Lower leg skin (tissue), 4 donors: ENCODE measurements around the gene GPR39. TPM values are rescaled to one million over a fixed set of nuclear protein-coding genes. Genes with fewer than 3 reads are reported as not detected.
"Not testable (repeated sequence)": the region's sequence is repeated elsewhere in the genome, so short reads cannot be mapped to it uniquely, and the experiment has no call there.

ENCODE experiments used
- DNase-seq, 2 donors: peaks; one replicate each; pipeline ENCODE4 v3.0.0-alpha.2; 2019; ENCODE audit warnings: low spot score in 2 of 2
- H3K4me3 ChIP-seq: fragments of 200-600 bp; sonication (generic); 2 replicates; pipeline ENCODE4 v1.5.1; 2017; ENCODE audit warnings: mild to moderate bottlenecking, low read depth; ENCODE audit not compliant: poor library complexity, severe bottlenecking
- POLR2A ChIP-seq, 2 donors: fragments of 450-650 bp; IDR thresholded peaks; one replicate each; pipeline ENCODE4 v1.6.1; 2016 to 2017; ENCODE audit warnings: antibody characterized with exemption in 2 of 2, mild to moderate bottlenecking in 1 of 2, moderate library complexity in 1 of 2
- WGBS, 2 donors: methylation state at CpG; one replicate each; pipeline ENCODE4 v1.1.5; 2018; 5-methylcytosine and 5-hydroxymethylcytosine counted together
- intact Hi-C: fragments of 100-400 bp; cut with DNase I; formaldehyde crosslinking; loops from one replicate; pipeline ENCODE4 v1.15.0; 2023; ENCODE audit warnings: low total_unique reads
- total RNA-seq, 4 donors: library from RNA; depleted of rRNA; stranded (reverse); fragments of >200 nt; gene quantifications; one replicate each; pipeline ENCODE4 v1.1.0, GENCODE V29; 2016
- TF ChIP-seq, protein P1 (sequence below), 3 donors: fragments of 450-650 bp; IDR thresholded peaks; one replicate each; pipeline ENCODE4 v1.5.1; 2016; ENCODE audit warnings: antibody characterized with exemption in 3 of 3, mild to moderate bottlenecking in 3 of 3, moderate library complexity in 2 of 3

GPR39 gene
- total RNA-seq, 4 donors from 2014 or later: 0.30 to 2.8 (median 2.0) TPM

- DNase-seq: no peak
- WGBS, 2 donors: 73 to 83% methylated on average over 3 of the region's 3 CpGs
- H3K4me3 ChIP-seq: no peak overlapping the region
- intact Hi-C loops: no loop called here
- no peak for TF ChIP-seq POLR2A (IDR thresholded peaks at IDR 0.05)
- TF ChIP-seq, protein P1, sequence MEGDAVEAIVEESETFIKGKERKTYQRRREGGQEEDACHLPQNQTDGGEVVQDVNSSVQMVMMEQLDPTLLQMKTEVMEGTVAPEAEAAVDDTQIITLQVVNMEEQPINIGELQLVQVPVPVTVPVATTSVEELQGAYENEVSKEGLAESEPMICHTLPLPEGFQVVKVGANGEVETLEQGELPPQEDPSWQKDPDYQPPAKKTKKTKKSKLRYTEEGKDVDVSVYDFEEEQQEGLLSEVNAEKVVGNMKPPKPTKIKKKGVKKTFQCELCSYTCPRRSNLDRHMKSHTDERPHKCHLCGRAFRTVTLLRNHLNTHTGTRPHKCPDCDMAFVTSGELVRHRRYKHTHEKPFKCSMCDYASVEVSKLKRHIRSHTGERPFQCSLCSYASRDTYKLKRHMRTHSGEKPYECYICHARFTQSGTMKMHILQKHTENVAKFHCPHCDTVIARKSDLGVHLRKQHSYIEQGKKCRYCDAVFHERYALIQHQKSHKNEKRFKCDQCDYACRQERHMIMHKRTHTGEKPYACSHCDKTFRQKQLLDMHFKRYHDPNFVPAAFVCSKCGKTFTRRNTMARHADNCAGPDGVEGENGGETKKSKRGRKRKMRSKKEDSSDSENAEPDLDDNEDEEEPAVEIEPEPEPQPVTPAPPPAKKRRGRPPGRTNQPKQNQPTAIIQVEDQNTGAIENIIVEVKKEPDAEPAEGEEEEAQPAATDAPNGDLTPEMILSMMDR (IDR thresholded peaks at IDR 0.05): no peak
These were observed 26.5 kb upstream of the GPR39 start for GRCh38 chr2:132390076-132390475.

- H3K4me3 ChIP-seq: no peak overlapping the region
- TF ChIP-seq POLR2A (IDR thresholded peaks at IDR 0.05): no peak
- TF ChIP-seq, protein P1 (IDR thresholded peaks at IDR 0.05): no peak
- no peak for DNase-seq
- WGBS, 2 donors: 45 to 70% methylated on average over 3 of the region's 3 CpGs
- intact Hi-C loops: no loop called here
These were observed 25.2 kb upstream of the GPR39 start for GRCh38 chr2:132391378-132391777.

- 38 to 50% methylated on average over 2 of the region's 2 CpGs for WGBS, 2 donors
- no peak overlapping the region for H3K4me3 ChIP-seq
- no peak for DNase-seq
- intact Hi-C loops: no loop called here
- no peak for TF ChIP-seq POLR2A (IDR thresholded peaks at IDR 0.05)
- TF ChIP-seq, protein P1 (IDR thresholded peaks at IDR 0.05): no peak
These were observed 24.4 kb upstream of the GPR39 start for GRCh38 chr2:132392221-132392620.

DNA sequence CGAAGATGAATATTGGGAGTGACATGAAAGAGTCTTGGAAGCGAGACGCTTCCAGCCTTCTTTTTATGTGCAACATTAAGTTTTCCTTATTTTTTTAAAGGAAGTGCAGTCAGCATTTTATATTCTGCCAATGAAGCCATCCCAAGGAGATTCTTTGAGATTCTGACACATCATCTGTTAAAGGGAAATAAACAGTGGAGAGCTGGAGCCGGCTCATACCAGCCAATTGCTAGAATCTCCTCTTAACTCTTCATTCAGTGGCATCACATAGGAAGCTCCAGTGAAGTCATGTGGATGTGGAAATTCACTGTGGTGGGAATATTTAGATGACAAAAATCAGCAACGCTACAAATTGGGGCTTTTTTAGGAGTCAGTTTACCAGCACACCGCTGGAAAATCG lies 23.7 kb upstream of the GPR39 start:
- DNase-seq: no peak
- intact Hi-C loops: no loop called here
- TF ChIP-seq, protein P1 (IDR thresholded peaks at IDR 0.05): no peak
- no peak for TF ChIP-seq POLR2A (IDR thresholded peaks at IDR 0.05)
- WGBS, 2 donors: 72 to 76% methylated on average over 7 of the region's 7 CpGs
- no peak overlapping the region for H3K4me3 ChIP-seq

GRCh38 chr2:132397042-132397441 lies 19.6 kb upstream of the GPR39 start:
- DNase-seq, H3K4me3 ChIP-seq, intact Hi-C loops: not testable (repeated sequence)
- 45 to 80% methylated on average over 3 of the region's 3 CpGs for WGBS, 2 donors

DNA sequence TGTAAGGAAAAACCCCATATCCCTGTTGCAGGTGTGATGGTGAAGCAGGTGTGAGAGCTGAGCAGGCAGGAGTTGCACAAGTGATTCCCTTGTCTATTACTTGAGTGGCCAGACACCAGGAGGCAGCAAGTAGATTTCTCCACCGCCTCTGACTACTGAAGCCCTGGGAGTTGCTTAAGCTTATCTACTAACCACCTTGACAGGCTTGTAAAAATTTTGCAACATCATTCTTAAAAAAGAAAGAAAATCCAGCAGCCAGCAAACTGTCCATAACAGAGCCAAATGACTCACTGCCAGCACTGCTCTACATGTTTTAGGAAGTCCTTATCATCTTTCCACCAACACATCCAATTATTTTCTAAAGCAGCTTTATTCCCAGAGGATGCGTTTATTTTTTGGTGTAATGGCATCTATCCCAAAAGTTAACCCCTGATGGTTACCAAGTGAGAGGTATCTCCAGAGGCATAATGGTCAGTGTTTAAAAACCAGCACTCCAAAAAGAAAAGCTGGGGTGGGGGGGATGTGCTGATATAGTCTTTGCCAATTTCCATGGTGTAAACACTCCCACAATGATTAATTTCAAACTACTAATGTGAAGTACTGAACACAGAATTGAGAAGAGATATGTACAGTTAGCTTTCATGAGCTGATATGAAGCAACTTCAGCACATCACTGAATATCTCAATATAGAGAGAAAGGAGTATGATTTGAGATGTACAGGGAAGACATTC lies 16.3 kb upstream of the GPR39 start:
- intact Hi-C loops: no loop called here
- TF ChIP-seq POLR2A (IDR thresholded peaks at IDR 0.05): no peak
- TF ChIP-seq, protein P1 (IDR thresholded peaks at IDR 0.05): no peak
- 27 to 36% methylated on average over 2 of the region's 2 CpGs for WGBS, 2 donors
- no peak overlapping the region for H3K4me3 ChIP-seq
- no peak for DNase-seq
